HL-60 (cell line): Measurements from ENCODE around the gene PARP14.
A peak's percentile ranks its signal among the peaks of the same experiment; 100 is the strongest.

Source experiments
- DNase-seq, 2 experiments: peaks; one replicate each; pipeline ENCODE4 v3.0.0-alpha.2; 2010 to 2020; ENCODE audit warnings: low read depth in 1 of 2, low spot score in 1 of 2
- H3K27ac ChIP-seq: fragments of 250-450 bp; sonication (Bioruptor Pico); replicated peaks from 2 replicates; pipeline ENCODE4 v1.5.1; 2020; ENCODE audit warnings: mild to moderate bottlenecking, moderate library complexity
- H3K27me3 ChIP-seq: fragments of 250-450 bp; sonication (Bioruptor Pico); 2 replicates; pipeline ENCODE4 v1.5.1; 2021; ENCODE audit warnings: mild to moderate bottlenecking, moderate library complexity; ENCODE audit not compliant: insufficient read depth, poor library complexity, severe bottlenecking
- H3K4me3 ChIP-seq: replicated peaks from 2 replicates; pipeline ENCODE4 v1.5.1; 2011; ENCODE audit warnings: mild to moderate bottlenecking, control low read depth, low read length; ENCODE audit not compliant: insufficient read depth
- GABPA ChIP-seq: IDR thresholded peaks from 2 replicates; pipeline ENCODE4 v1.6.1; 2012; ENCODE audit warnings: low read depth
- POLR2AphosphoS5 ChIP-seq: IDR thresholded peaks from 2 replicates; pipeline ENCODE4 v1.6.1; 2012; ENCODE audit warnings: low read depth
- SPI1 ChIP-seq: IDR thresholded peaks from 2 replicates; pipeline ENCODE4 v1.6.1; 2012; ENCODE audit warnings: low read depth, mild to moderate bottlenecking, borderline replicate concordance
- TF ChIP-seq, protein P1 (sequence below): IDR thresholded peaks from 2 replicates; pipeline ENCODE4 v1.6.1; 2012; ENCODE audit warnings: low read depth; ENCODE audit not compliant: insufficient replicate concordance
- TF ChIP-seq, protein P2 (sequence below): IDR thresholded peaks from one replicate; pipeline ENCODE4 v1.5.1; 2011; ENCODE audit warnings: low read length, control low read depth, inconsistent platforms; ENCODE audit not compliant: insufficient read depth

Gene PARP14

DNA sequence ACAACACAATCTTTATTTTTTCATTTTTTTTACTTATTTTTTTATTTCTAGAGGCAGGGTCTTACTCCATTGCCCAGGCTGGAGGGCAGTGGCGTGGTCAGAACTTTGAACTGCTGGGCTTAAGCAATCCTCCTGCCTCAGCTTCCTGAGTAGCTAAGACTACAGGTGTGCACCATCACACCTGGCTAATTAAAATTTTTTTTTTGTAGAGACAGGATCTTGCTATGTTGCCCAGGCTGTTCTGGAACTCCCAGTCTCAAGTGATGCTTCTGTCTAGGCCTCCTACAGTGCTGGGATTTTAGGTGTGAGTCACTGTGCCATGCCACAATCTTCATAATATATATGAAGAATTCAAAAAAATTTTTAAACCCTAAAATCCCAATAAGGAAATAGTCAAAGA, 92.2 kb downstream of the PARP14 start:
- no peak for TF ChIP-seq POLR2AphosphoS5
- TF ChIP-seq, protein P1, sequence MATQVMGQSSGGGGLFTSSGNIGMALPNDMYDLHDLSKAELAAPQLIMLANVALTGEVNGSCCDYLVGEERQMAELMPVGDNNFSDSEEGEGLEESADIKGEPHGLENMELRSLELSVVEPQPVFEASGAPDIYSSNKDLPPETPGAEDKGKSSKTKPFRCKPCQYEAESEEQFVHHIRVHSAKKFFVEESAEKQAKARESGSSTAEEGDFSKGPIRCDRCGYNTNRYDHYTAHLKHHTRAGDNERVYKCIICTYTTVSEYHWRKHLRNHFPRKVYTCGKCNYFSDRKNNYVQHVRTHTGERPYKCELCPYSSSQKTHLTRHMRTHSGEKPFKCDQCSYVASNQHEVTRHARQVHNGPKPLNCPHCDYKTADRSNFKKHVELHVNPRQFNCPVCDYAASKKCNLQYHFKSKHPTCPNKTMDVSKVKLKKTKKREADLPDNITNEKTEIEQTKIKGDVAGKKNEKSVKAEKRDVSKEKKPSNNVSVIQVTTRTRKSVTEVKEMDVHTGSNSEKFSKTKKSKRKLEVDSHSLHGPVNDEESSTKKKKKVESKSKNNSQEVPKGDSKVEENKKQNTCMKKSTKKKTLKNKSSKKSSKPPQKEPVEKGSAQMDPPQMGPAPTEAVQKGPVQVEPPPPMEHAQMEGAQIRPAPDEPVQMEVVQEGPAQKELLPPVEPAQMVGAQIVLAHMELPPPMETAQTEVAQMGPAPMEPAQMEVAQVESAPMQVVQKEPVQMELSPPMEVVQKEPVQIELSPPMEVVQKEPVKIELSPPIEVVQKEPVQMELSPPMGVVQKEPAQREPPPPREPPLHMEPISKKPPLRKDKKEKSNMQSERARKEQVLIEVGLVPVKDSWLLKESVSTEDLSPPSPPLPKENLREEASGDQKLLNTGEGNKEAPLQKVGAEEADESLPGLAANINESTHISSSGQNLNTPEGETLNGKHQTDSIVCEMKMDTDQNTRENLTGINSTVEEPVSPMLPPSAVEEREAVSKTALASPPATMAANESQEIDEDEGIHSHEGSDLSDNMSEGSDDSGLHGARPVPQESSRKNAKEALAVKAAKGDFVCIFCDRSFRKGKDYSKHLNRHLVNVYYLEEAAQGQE = no peak
- TF ChIP-seq GABPA = no peak
- no peak for TF ChIP-seq SPI1
- TF ChIP-seq, protein P2, sequence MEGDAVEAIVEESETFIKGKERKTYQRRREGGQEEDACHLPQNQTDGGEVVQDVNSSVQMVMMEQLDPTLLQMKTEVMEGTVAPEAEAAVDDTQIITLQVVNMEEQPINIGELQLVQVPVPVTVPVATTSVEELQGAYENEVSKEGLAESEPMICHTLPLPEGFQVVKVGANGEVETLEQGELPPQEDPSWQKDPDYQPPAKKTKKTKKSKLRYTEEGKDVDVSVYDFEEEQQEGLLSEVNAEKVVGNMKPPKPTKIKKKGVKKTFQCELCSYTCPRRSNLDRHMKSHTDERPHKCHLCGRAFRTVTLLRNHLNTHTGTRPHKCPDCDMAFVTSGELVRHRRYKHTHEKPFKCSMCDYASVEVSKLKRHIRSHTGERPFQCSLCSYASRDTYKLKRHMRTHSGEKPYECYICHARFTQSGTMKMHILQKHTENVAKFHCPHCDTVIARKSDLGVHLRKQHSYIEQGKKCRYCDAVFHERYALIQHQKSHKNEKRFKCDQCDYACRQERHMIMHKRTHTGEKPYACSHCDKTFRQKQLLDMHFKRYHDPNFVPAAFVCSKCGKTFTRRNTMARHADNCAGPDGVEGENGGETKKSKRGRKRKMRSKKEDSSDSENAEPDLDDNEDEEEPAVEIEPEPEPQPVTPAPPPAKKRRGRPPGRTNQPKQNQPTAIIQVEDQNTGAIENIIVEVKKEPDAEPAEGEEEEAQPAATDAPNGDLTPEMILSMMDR = no peak
- Histone ChIP-seq H3K27ac (no peak overlapping the region), H3K27me3 (no peaks in the 10 kb centered on the region), H3K4me3 (no peak overlapping the region)
- DNase-seq = no peak

DNA sequence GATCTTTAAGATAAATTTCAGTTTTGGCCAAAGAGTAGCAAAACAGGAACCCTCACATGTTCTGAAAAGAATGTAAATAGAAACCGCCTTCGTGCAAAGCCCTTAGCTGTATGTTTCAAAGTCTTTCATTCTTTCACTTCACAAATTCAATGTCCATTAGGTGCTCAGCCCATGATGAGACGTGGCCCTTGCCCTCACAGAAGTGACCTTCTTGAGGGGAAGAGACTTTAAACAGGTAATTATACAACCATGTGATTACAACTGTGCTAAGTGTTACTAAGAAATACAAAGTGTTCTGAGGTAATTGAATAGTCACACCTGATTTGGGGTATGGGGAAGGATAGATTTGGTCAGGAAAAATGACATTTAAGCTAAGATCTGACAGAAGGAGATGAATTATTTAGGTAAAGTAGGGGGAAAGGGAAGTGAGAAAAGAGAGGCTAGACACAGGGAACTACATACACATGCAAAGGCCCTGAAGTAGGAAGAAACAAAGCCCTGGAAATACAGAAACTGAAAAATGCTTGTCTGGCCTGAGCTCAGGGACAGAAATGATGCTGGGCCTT, 93.4 kb downstream of the PARP14 start:
- H3K4me3 ChIP-seq = no peak overlapping the region
- H3K27ac ChIP-seq = peak overlapping the region; percentile 60
- no peak for TF ChIP-seq POLR2AphosphoS5
- TF ChIP-seq SPI1 = peak; percentile 30; the same call in 1 of the 2 replicates
- TF ChIP-seq, protein P1 = no peak
- no peak for TF ChIP-seq GABPA
- no peak for DNase-seq
- H3K27me3 ChIP-seq = no peaks in the 10 kb centered on the region

DNA sequence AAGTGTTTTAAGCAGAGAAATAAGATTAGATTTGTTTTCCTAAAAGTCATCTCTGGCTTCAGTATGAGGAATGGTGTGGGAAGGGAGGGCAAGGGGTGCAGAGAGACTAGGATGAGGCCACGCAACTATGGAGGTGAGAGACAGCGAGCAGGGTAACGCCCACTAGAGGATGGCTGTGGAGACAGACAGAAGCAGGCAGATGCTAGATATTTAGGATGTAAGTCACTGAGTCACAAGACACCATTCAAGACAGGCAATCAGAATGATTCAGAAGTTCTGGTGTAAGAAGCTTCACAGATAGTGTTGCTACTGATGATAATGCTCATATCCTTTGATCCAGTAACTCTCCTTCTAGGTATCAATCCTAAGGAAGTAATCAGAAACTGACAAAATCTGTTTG, 93.9 kb downstream of the PARP14 start:
- H3K27me3 ChIP-seq = no peaks in the 10 kb centered on the region
- no peak overlapping the region for H3K4me3 ChIP-seq
- no peak for TF ChIP-seq POLR2AphosphoS5
- TF ChIP-seq, protein P2 = no peak
- TF ChIP-seq SPI1 = no peak
- no peak for TF ChIP-seq GABPA
- TF ChIP-seq, protein P1 = no peak
- no peak for DNase-seq
- H3K27ac ChIP-seq = peak overlapping the region; percentile 60
